Keratinocyte (primary cell): Measurements from ENCODE around the gene PIK3CB.

ENCODE experiments used
- CTCF ChIP-seq, 3 experiments: IDR thresholded peaks in 1 of 3; conservative IDR thresholded peaks in 1 of 3; optimal IDR thresholded peaks in 1 of 3; 2 replicates in 2 of 3; 3 replicates in 1 of 3; pipeline versions ENCODE3 to v1.5.1; 2011; ENCODE audit warnings: low read length in 3 of 3, mild to moderate bottlenecking in 3 of 3, moderate library complexity in 2 of 3, control low read depth in 1 of 3, inconsistent platforms in 1 of 3; ENCODE audit not compliant: insufficient read depth in 2 of 3; ENCODE audit errors: extremely low read depth in 1 of 3
- EZH2 ChIP-seq: IDR thresholded peaks from one replicate; pipeline ENCODE4 v1.6.1; 2012; ENCODE audit warnings: inconsistent platforms, mild to moderate bottlenecking, low read length, moderate library complexity

GRCh38 chr3:138649134-138649533 lies 185.6 kb downstream of the PIK3CB start:
- no peak for TF ChIP-seq CTCF (optimal IDR thresholded peaks at IDR 0.05 in 1 of 3, IDR thresholded peaks at IDR 0.05 in 1 of 3, conservative IDR thresholded peaks at IDR 0.05 in 1 of 3; ENCODE audit: extremely low read depth in 1 of 3, insufficient read depth in 2 of 3, low read length in 3 of 3)
- TF ChIP-seq EZH2 = no peak
